Activated naive CD8-positive, alpha-beta T cell treated with anti-CD3 and anti-CD28 coated beads, Interleukin-2, amount 50 U/mL, for 16 hours (primary cell): ENCODE results near the gene KRTAP9-8.
"Not testable (repeated sequence)": the region's sequence is repeated elsewhere in the genome, so short reads cannot be mapped to it uniquely, and the experiment has no call there.

ENCODE experiments used
- DNase-seq: peaks from one replicate; pipeline ENCODE4 v3.0.0-alpha.2; 2020; ENCODE audit warnings: low read depth, low spot score

The KRTAP9-8 gene

DNA sequence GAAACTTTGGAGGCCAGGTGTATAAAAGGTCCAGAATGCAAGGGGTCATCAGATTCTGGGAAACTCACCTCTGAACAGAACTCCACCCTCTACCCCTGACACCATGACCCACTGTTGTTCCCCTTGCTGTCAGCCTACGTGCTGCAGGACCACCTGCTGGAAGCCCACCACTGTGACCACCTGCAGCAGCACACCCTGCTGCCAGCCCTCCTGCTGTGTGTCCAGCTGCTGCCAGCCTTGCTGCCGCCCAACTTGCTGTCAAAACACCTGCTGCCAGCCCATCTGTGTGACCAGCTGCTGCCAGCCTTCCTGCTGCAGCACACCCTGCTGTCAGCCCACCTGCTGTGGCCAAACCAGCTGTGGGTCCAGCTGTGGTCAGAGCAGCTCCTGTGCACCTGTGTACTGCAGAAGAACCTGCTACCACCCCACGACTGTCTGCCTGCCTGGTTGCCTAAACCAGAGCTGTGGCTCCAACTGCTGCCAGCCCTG is at the start of gene KRTAP9-8:
Gene KRTAP9-8, plus strand, starts transcription at position 51 of the 489 bp plus-strand sequence. Its CDS starts 53 bp downstream, at position 104.
- not testable (repeated sequence) for DNase-seq

DNA sequence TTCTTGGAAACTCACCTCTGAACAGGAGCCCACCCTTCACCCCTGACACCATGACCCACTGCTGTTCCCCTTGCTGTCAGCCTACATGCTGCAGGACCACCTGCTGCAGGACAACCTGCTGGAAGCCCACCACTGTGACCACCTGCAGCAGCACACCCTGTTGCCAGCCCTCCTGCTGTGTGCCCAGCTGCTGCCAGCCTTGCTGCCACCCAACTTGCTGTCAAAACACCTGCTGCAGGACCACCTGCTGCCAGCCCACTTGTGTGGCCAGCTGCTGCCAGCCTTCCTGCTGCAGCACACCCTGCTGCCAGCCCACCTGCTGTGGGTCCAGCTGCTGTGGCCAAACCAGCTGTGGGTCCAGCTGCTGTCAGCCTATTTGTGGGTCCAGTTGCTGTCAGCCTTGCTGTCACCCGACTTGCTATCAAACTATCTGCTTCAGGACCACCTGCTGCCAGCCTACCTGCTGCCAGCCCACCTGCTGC is 47.9 kb upstream of the KRTAP9-8 start, which contains the start of gene KRTAP9-1:
Gene KRTAP9-1, plus strand, starts transcription at position 51 of the 482 bp plus-strand sequence. Its CDS starts 0 bp downstream, at position 51.
- not testable (repeated sequence) for DNase-seq

- DNase-seq, result no peak
Measured at GRCh38 chr17:41190328-41190727, 47.5 kb upstream of the KRTAP9-8 start.

GRCh38 chr17:41196068-41196467 is 41.7 kb upstream of the KRTAP9-8 start:
- no peak for DNase-seq

DNA sequence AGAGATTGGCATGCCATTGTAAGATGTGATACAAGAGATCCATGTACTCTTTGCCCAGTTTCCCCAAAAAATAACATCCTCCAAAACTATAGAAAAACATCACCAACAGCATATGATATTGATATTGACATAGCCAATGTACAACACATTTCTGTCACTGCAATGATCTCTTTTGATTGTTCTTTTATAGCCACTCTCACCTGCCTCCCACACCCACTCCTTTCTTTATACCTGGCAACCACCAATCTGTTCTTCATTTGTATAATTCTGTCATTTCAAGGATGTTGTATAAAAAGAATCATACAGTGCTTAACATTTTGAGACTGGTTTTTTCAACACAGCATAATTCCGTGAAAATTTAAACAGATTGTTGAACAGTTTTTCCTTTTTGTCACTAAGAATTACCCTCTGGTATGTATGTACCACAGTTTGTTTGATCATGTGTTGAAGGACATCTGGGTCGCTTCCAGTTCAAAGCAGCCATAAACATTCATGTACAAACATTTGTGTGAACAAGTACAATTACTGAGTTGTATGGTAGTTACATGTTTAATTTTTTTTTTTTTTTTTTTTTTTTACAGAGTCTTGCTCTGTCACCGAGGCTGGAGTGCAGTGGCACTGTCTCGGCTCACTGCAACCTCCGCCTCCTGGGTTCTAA is 38.2 kb upstream of the KRTAP9-8 start:
- no peak for DNase-seq

DNA sequence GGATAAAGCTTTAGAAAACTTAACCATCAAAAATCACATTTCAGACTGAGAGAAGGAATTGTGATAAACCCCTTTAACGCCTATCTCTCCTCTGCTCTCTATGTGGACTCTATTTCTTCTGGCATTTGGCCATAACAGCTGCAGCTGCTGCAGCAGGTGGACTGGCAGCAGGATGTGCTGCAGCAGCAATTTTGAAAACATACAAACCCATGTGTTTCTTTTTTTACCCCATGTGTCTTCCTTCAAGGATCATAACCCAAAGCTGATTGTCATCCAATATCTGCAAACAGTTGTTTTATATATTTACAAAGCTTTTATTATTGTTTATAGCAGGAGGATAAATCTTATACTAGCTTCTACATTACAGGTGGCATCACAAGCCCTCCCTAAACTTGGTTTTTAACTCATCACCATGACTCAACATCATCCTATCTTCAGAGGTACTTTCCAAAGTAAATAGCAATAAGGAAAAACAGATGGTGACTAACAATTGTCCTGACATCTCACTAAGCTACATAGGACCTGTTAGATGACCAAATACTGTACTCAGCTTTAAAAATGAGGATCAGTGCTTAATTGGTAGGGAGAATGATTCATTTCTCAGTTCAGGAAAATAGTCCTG is 25.8 kb upstream of the KRTAP9-8 start:
- DNase-seq, result no peak

- no peak for DNase-seq
Measured at GRCh38 chr17:41212524-41213169, 25.2 kb upstream of the KRTAP9-8 start.

- no peak for DNase-seq
Measured at GRCh38 chr17:41215681-41216080, 22.1 kb upstream of the KRTAP9-8 start.

DNA sequence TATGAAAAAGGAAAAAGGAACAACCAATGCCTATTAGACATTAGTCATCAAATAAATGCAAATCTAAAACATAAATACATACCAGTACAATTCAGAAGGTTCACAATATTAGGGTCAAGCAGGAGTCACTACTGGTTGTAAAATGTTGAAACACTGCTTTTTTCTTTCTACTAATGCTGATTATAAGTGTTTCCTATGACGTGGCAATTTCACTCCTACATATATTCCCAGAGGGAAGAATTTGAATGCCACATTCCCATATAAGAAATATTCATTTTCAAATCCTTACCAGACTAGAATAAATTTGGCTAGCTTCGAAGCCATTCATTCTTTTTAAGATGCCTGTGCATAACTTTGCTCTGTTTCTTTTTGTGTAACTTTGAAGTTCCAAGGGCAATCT is 14.0 kb upstream of the KRTAP9-8 start:
- DNase-seq, result no peak

DNA sequence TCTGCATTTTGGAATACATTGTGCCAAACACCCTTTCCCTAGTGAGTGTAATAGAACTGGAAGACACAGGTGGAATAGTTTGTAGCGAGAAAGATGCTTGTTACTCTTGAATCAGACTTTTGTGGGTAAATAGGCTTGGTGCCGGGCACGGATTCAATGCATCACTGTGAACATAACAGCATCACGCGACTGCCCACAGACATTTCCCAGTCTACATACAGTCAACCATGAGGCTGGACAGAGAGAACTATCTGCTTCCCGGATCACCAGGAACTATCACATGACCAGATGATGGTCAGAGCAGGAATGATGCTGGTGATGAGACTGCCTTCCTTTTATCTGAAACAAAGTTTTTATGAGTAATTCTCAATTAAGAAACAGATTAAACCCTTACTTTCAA is 11.7 kb upstream of the KRTAP9-8 start:
- no peak for DNase-seq

DNA sequence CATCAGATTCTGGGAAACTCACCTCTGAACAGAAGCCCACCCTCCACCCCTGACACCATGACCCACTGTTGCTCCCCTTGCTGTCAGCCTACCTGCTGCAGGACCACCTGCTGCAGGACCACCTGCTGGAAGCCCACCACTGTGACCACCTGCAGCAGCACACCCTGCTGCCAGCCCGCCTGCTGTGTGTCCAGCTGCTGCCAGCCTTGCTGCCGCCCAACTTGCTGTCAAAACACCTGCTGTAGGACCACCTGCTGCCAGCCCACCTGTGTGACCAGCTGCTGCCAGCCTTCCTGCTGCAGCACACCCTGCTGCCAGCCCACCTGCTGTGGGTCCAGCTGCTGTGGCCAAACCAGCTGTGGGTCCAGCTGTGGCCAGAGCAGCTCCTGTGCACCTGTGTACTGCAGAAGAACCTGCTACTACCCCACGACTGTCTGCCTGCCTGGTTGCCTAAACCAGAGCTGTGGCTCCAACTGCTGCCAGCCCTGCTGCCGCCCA is 11.2 kb upstream of the KRTAP9-8 start, which contains the start of gene KRTAP9-2:
Gene KRTAP9-2, plus strand, starts transcription at position 51 of the 498 bp plus-strand sequence. Its CDS starts 7 bp downstream, at position 58.
- DNase-seq, result not testable (repeated sequence)

DNA sequence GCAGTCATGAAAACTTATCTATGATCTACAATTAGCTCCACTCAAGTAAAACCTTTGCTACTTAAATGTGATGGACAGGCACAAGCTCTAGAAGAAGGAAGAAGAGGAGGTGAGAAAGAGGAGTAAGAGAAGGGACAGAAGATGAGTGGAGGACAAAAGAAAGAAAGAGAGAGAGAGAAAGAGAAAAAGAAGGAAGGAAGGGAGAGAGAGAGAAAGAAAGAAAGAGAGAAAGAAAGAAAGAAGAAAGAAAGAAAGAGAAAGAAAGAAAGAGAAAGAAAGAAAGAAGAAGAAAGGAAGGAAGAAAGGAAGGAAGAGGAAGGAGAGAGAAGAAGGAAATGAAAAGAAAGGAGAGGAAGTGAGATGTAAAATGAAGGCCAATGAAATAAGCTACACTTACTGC is 7.7 kb upstream of the KRTAP9-8 start:
- no peak for DNase-seq

DNA sequence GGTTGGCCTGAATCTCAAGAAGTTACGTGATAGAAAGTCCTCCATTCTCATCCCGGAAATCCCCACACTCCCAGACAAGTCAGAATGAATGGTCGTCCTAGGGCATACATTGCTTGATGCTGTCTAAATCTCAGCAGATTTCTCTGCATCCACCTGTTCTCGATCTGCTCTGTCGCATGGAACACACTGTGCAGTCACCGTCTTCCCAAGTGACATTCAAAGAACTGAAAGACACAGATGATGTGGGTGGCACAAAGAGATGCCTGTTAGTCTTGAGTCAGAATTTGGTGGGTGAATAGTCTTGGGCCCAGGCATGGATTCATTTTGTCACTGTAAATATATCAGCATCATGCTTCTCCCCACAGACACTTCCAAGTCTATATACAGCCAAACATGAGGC is 6.1 kb upstream of the KRTAP9-8 start:
- DNase-seq, result no peak

DNA sequence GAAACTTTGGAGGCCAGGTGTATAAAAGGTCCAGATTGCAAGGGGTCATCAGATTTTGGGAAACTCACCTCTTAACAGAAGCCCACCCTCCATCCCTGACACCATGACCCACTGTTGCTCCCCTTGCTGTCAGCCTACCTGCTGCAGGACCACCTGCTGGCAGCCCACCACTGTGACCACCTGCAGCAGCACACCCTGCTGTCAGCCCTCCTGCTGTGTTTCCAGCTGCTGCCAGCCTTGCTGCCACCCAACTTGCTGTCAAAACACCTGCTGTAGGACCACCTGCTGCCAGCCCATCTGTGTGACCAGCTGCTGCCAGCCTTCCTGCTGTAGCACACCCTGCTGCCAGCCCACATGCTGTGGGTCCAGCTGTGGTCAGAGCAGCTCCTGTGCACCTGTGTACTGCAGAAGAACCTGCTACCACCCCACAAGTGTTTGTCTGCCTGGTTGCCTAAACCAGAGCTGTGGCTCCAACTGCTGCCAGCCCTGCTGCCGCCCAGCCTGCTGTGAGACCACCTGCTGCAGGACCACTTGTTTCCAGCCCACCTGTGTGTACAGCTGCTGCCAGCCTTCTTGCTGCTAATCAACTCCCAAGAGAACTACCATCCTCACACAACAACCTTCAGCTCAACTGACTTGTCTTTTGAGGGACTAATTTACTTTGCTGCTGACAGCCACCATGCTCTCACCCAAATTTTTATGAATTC is 5.2 kb upstream of the KRTAP9-8 start, which contains the start of gene KRTAP9-3:
Gene KRTAP9-3, plus strand, starts transcription at position 51 of the 707 bp plus-strand sequence. Its CDS starts 53 bp downstream, at position 104.
- not testable (repeated sequence) for DNase-seq

DNA sequence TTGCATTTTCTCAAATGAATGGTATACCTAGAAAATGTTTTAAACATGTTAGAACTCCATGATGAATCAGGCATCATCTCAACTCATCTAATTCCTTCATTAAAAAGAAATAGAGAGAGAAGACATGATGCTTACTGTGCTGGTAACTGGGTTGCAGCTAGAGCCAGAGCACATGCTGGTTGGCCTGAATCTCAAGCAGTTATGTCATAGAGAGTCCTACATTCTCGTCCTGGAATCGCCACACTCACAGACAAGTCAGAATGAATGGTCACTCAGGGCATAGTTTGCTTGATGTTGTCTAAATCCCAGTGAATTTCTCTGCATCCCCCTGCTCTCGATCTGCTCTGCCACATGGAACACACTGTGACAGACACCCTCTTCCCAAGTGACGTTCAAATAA is 683 bp upstream of the KRTAP9-8 start:
- DNase-seq, result not testable (repeated sequence)

DNA sequence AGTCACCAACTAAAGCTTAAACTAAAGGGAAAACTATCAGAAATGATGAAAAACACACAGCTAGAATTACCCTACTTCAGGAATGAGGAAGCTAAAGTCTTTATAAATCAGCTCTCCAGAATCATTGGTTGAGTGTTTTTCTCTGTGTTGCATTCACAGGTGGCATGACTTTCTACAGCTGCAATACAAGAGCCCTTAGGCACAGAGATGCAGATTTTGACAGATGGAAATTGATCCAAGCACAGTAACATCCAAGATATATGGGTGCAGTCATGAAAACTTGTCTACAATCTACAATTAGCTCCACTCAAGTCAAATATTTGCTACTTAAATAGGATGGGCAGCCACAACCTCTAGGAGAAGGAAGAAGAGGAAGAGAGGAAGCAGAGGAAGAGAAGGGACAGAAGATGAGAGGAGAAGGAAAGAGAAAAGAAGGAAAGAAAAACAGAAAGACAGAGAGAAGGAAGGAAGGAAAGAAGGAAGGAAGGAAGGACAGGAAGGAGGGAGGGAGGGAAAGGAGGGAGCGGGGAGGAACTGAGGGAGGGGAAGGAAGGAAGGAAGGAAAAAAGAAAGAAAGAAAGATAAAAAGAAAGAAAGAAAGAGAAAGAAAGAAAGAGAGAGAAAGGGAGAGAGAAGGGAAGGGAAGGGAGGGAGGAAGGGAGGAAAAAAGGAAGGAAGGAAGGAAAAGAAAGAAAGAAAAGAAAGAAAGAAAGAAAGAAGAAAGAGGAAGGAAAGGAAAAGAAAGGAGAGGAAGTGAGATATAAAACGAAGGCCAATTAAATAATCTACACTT is 9.4 kb downstream of the KRTAP9-8 start:
- DNase-seq, result not testable (repeated sequence)

- not testable (repeated sequence) for DNase-seq
Measured at GRCh38 chr17:41249637-41250240, 11.9 kb downstream of the KRTAP9-8 start, which contains the start of gene KRTAP9-4. Gene KRTAP9-4, plus strand, starts transcription at chr17:41249687. Its CDS starts 34 bp downstream, at chr17:41249721.

DNA sequence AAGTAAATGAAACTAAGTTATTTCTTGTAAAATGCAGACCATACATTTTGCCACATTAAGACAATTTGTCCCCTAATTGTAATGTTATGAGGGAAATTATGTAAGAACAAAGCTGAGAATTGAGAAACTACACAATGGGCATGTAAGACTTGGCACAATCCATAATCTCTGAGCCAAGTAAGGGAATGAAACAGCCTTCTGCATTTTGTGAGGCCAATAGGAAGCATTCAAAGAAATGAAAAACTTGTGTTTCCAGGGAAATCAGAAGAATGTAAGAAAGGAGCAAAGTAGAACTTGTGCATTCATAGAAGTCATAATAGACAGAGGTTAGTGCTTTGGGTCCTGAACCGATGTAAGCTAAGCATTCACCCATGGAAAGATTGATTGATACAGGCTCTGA is 13.5 kb downstream of the KRTAP9-8 start:
- no peak for DNase-seq

DNA sequence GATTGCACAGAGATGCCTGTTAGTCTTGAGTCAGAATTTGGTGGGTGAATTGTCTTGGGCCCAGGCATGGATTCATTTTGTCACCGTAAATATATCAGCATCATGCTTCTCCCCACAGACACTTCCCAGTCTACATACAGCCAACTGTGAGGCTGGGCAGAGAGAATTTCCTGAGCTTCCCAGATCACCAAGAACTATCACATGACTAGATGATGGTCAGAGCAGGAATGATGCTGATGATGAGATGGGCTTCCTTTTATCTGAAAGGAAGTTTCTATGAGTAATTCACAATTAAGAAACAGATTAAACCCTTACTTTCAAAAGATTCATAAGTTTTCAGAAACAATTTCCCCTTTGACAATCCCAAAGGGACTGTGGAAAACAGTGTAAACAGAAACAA is 17.1 kb downstream of the KRTAP9-8 start:
- DNase-seq, result no peak
